ENCODE measurements around the gene MIF4GD. TPM values are rescaled to one million over a fixed set of nuclear protein-coding genes. Genes with fewer than 3 reads are reported as not detected.

Gene MIF4GD
- total and polyA plus RNA-seq, 10 donors = 27.1 to 47.3 (median 36.8) TPM

DNA sequence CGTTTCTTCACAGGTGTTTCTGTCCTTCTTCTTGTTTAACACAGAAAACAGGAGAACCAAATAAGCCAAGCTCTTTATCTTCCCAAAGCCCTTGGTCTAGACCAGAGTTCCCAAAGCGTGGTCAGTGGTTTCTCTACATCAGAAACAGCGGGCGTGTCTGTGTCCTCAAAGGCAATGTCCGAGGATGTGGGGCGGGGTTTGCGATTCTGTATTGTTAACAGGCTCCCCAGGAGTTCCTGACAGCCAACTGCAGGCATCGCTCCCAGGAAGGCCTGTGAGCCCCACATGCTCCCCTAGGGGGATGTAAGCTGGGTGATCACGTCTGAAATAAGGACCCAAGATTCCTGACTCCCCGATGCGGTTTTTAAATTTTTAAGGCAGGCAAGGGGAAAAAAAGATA lies 46.6 kb upstream of the MIF4GD start:
- no peak overlapping the region for H3K4me3 ChIP-seq
- no peaks in the 10 kb centered on the region for H3K27me3 ChIP-seq (replicated peaks in 1 of 7)
- no peak for TF ChIP-seq POLR2A (IDR thresholded peaks at IDR 0.05)
- no peak for TF ChIP-seq CTCF (IDR thresholded peaks at IDR 0.05 in 8 of 11, conservative IDR thresholded peaks at IDR 0.05 in 3 of 11)
- TF ChIP-seq POLR2AphosphoS5 (IDR thresholded peaks at IDR 0.05) = no peak

GRCh38 chr17:75316253-75316652 lies 45.2 kb upstream of the MIF4GD start:
- no peak for TF ChIP-seq POLR2AphosphoS5 (IDR thresholded peaks at IDR 0.05)
- H3K9me3 ChIP-seq = no peaks in the 10 kb centered on the region
- intact Hi-C loops (cut with DNase I; ENCODE audit: low total_unique reads) = no loop called here
- peaks cover 0 to 43% (median 31%) of the 10 kb centered on the region in 6 donors for H3K36me3 ChIP-seq
- peaks cover 0 to 96% (median 59%) of the 10 kb centered on the region in 6 donors for H3K4me1 ChIP-seq
- H3K27ac ChIP-seq = peak overlapping the region; percentile 4 to 90 (median 83)
- DNase-seq = no peak
- H3K4me3 ChIP-seq = no peak overlapping the region
- H3K27me3 ChIP-seq (replicated peaks in 1 of 7) = no peaks in the 10 kb centered on the region
- 72 to 80% (median 72%) methylated on average over 5 of the region's 5 CpGs for WGBS, 5 donors

More for the DNA sequence above, 46.6 kb upstream of the MIF4GD start:
- peak overlapping the region in 6 of 8 donors; percentile 8 to 90 (median 78) for H3K27ac ChIP-seq
- DNase-seq = peak; percentile 76
- H3K4me1 ChIP-seq = peaks cover 1 to 92% (median 51%) of the 10 kb centered on the region in 6 donors
- intact Hi-C loops (cut with DNase I; ENCODE audit: low total_unique reads) = no loop called here
- 70 to 83% (median 78%) methylated on average over 11 of the region's 11 CpGs for WGBS, 5 donors
- peaks cover 2 to 57% (median 38%) of the 10 kb centered on the region in 6 donors for H3K36me3 ChIP-seq
- no peaks in the 10 kb centered on the region for H3K9me3 ChIP-seq

GRCh38 chr17:75315541-75316243 lies 44.7 kb upstream of the MIF4GD start:
- DNase-seq = no peak
- H3K36me3 ChIP-seq = peaks cover 0 to 38% (median 25%) of the 10 kb centered on the region in 6 donors

DNA sequence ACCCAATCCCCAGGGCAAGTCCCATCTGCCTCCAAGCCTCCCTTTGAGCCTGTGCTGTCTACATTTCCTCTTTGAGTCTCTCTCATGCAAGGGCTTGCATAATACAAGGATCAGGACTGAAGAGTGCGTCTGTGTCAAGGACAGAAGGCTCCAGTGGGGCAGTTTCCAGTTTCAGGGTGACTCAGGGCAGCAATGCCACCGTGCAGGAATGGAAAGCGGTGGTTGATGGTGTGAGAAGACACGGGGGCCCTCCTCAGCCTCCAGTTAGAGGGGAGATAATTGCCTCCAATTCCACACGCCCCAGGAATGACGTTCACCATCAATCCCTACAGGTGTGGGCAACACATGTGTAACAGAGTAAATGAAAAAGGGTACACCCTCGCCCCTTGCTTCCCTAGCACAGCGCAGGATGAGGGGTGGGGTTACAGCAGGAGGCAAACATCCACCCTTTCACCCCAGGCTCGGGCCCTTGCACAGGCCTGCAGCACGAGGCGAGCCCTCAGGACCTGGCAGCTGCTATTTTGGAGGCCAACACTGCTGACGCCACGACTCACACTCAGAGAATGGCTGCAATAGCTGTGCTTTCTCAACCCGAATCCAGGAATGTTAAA lies 43.0 kb upstream of the MIF4GD start:
- TF ChIP-seq CTCF (IDR thresholded peaks at IDR 0.05 in 8 of 11, conservative IDR thresholded peaks at IDR 0.05 in 3 of 11) = no peak
- peak; percentile 35 to 80 (median 58) for TF ChIP-seq POLR2AphosphoS5 (IDR thresholded peaks at IDR 0.05)
- TF ChIP-seq POLR2A (IDR thresholded peaks at IDR 0.05) = no peak
- Histone ChIP-seq H3K36me3 (peaks cover 0 to 21% (median 12%) of the 10 kb centered on the region in 6 donors), H3K9me3 (no peaks in the 10 kb centered on the region), H3K4me1 (peaks cover 3 to 100% (median 78%) of the 10 kb centered on the region in 6 donors), H3K4me3 (no peak overlapping the region), H3K27me3 (replicated peaks in 1 of 7) (no peaks in the 10 kb centered on the region), H3K27ac (peak overlapping the region; percentile 46 to 90 (median 83))
- DNase-seq = no peak
- WGBS, 5 donors = 49 to 73% (median 60%) methylated on average over 14 of the region's 14 CpGs
- intact Hi-C loops (cut with DNase I; ENCODE audit: low total_unique reads) = no loop called here

More at GRCh38 chr17:75315541-75316243, 44.7 kb upstream of the MIF4GD start:
- no peak overlapping the region for H3K4me3 ChIP-seq
- no peaks in the 10 kb centered on the region for H3K27me3 ChIP-seq (replicated peaks in 1 of 7)
- WGBS, 5 donors = 65 to 83% (median 76%) methylated on average over 17 to 19 of the region's 19 CpGs
- peaks cover 0 to 100% (median 63%) of the 10 kb centered on the region in 6 donors for H3K4me1 ChIP-seq
- intact Hi-C loops (cut with DNase I; ENCODE audit: low total_unique reads) = no loop called here
- no peaks in the 10 kb centered on the region for H3K9me3 ChIP-seq
- TF ChIP-seq POLR2AphosphoS5 (IDR thresholded peaks at IDR 0.05) (peak in 2 of 3 donors; percentile 53 to 63), POLR2A (IDR thresholded peaks at IDR 0.05) (no peak)
- H3K27ac ChIP-seq = peak overlapping the region; percentile 4 to 90 (median 83)
